Limb (tissue), 2 donors: ENCODE results near the gene AMDHD1.

Experiments used
- DNase-seq, 2 donors: peaks; one replicate each; pipeline ENCODE4 v3.0.0-alpha.2; 2016; ENCODE audit errors: extremely low spot score in 2 of 2

Gene AMDHD1

DNA sequence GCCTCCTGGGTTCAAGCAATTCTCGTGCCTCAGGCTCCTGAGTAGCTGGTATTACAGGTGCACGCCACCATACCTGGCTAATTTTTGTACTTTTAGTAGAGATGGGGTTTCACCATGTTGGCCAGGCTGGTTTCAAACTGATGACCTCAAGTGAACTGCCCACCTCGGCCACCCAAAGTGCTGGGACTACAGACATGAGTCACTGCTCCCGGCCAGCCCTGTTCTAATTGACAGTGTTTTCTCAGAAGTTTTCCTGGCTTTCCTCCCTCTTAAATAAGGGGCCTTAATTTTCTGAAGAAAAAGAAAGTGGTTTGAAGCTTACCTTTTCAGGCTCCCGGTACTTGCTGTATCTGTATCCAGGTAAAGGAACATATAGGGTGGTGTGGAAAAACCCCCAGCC is 51.3 kb downstream of the AMDHD1 start:
- no peak for DNase-seq

DNA sequence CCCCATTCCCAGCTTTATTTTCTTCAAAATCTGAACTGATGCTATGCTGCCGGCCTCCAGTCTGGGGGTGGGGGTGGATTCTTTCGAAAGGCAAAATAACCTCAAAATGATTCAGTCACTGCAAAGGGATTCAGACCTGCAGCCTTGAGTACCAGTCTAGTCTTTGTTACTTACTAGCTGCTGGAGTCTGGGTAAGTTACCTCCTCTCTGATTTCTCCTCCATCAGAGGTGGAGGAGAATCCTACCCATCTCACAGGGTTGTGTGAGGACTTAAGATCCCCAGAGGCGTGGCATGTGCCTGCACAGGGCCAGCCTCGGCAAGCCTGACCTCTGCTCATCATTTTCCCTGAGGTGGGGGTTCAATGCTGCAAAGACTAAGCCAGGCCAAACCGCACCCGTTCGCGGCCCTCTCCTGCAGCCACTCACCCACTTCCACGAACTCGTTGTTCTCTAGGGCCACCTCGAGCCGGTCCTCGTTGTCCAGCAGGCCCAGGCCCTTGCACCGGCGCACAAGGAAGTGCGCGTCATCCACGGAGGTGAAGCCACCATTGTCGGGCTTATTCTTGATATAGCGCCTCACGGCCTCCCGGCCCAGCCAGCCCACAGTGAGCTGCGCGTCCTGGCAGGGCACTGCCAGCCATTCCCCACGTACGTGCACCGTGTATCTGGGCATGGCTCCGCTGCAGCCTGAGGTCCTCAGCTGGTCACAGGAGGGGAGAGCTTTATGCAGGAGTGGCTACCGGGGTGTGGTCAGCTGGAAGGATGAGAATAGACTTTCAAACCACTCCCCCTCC is 52.3 kb downstream of the AMDHD1 start:
- no peak for DNase-seq

DNA sequence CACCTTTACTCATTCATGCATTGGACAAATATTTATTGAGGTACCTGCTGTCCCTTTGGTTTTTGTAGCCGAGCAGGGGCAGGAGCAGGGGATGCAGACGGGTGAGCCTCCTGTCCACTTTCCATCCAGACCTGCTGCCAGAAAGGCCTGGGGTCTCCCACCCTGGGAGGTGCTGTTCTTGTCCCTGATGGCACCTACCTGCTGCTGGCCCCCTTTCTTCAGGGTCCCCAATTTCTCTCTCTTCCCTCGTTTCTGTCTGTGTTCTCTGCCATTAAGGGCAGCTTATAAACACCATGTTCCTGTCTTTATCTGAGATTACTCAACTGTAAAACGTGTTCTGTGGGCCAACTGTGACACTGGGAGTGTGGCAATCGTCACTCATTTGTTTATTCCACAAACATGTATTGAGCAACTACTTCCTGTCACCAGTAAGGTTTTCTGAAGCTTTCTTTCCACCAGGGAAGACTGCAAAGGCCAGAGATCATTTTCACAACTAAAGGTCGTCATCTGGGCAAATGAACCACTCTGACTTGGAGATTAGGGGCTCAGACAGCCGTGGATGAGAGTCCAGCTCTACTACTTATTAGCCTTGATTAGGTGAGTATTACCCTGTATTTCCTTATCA is 53.0 kb downstream of the AMDHD1 start, which contains the start of gene HAL:
HAL (minus strand) TSS at position 311 of the 625 bp plus-strand sequence. CDS start 434 bp downstream, outside the sequence.
- no peak for DNase-seq

DNA sequence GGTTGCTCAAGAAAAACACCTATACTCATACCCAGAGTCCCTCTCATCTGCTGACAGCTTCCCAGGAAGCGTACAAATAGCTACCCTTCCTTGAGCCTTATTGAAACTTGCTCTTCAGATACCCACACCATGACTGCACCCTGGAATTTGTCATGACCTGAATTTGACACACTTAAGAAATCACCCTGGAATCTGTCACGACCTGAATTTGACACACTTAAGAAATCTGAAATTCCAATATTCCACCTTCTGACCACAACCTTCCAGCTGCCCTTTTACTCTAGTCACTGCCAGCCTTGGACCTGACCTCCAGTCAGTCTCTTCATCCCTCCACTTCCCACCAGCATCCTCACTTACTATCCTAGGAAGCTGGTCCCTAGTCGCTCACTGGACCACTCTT is 54.1 kb downstream of the AMDHD1 start:
- DNase-seq = no peak

DNA sequence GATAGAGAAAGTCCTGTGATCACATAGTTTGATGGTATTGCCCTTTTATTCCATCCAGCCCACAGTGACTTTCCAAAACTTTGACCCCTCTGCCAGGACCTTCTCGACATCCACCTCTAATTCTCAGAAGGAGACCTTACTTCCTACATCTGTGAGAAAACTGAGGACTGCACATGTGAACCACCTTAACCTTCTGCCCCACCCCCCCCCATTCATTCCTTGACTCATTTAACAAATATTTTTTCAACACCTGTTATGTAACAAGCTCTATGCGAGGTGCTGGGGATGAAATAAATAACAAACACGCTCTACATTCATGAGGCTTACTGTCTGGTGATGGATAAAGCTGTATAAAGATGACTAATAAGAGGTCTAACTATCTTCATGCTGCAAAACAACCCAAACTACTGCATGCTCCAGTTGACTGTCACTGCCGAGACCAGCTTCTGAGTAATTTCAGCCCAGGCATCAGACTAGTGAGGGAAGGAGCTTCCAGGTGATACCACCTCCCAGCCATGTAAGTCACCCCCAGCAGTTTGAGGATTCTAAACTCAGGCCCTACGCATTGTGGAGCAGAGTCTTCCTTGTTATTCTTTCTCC is 54.9 kb downstream of the AMDHD1 start:
- DNase-seq = no peak

DNA sequence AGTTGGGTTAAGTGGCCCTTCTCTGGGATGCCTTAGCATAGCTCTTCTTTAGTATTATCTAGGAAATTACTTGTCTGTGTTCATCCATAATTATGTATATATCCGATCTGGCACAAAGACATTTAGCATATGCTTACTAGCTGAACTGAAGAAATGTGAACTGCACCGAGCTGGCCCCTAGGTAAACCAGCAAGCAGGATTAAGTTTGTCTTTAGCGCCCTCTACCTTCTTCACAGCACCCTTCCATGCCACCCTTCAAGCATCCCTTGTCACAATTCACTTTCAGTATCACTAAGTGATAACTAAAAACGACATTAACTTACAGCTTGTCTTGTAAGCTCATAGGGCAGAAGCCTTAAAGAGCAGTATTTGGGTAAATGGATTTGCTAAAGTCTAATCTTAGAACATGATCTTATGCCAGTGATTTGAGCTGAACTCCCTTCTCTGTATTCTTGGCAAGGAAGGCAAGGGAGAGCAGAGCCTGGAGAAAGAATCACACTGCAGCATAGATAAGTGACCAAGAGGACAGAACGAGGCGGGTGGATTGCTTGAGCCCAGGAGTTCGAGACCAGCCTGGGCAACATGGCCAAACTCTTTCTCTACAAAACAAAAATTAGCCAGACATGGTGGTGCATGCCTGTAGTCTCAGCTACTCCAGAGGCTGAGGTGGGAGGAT is 55.6 kb downstream of the AMDHD1 start:
- peak in 1 of 2 donors; percentile 67 for DNase-seq

DNA sequence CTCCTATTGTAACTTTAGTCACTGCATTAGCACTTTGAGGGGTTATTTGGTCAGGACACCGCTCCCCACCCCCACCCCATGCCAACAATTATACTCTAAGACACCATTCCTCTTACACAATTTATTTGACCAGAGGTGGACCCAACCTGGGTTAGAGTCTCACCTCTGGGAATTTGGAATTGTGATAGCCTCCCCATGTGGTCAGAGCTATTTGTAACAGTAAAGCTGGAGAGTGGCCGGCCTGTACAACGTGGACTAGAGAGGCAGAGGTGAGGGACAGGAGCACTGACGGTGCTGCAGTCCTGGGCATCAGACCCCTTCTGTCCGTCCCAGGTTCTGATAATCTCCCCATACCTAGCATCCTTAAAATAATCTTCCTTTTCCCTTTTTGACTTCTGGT is 56.4 kb downstream of the AMDHD1 start:
- DNase-seq = no peak

DNA sequence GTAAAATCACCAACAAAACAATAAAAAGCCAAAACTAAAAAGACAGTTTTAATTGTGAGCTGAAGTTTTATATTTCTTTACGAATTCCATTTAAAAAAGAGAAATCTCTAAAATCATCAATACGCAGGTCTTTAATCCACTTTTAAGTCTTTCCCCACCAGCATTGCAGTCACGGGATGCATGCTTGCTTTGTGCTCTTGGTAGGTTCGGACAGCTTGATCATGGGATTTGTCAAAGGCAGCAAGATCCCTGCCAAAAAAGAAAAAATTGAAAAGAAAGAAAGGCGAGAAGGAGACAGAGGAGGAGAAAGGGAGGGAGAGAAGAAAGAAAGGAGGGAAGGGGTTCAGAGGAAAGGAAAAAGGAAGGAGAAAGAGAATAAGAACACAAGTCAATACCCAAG is 57.7 kb downstream of the AMDHD1 start:
- no peak for DNase-seq

DNA sequence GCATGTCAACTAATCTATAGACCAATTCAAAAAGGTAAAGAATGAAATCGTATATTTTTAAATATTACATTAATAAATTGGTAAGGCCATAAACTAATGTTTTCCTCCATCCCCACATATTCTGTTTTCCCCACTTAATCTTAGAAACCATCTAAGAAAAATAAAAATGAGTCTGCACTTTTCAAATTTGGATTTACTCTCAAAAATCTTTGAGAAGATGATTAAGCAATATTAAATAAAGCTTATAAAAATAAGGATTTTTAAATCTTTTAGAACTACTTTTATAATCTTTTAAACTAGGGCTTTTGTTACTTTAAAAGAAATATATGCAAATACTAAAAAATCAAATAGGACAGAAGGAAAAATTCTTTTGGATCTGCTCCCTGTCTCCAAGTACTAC is 63.6 kb downstream of the AMDHD1 start:
- DNase-seq = no peak

DNA sequence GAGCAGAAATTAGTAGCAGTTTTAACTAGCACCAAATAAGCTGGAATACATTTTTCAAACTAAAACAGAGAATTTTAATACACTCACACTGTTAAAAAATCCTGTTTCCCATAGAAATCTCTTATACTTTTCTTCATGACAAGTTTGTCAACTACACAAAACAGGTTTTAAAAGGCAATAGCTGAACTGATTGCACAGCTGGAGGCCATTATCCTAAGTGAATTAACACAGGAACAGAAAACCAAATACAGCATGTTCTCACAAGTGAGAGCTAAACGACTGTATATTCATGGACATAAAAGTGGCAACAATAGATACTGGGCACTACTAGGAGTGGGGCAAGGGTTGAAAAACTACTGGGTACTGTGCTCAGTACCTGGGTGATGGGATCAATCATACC is 64.6 kb downstream of the AMDHD1 start:
- no peak for DNase-seq

DNA sequence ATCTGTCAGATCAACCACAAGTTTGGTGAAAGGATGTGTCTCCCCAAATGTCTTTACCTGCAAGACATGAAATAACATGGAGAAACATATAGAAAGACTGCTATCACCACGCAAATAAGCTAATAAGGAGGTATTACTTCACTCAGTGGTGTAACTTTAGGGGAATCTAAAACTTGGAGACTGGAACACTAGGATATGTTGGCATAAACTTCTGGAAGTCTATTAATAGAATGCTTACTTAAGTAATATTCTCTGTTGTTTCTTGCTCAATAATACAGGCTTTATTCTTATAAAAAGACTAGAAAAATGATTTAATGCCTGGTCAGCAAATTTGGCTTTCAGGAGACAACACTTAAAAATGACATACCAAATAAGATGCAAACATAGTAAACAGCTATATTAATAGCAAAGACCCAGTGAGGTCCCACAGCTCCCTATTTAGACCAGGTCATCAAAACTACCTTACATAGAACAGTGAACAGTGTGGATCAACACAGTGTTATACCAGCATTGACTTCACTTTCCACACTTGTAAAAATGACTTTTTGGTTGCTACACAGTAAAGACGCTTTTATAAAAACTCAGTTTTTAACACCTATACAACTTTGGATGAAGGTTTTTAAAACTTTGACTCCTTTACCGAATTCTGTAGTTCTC is 71.9 kb downstream of the AMDHD1 start:
- no peak for DNase-seq

DNA sequence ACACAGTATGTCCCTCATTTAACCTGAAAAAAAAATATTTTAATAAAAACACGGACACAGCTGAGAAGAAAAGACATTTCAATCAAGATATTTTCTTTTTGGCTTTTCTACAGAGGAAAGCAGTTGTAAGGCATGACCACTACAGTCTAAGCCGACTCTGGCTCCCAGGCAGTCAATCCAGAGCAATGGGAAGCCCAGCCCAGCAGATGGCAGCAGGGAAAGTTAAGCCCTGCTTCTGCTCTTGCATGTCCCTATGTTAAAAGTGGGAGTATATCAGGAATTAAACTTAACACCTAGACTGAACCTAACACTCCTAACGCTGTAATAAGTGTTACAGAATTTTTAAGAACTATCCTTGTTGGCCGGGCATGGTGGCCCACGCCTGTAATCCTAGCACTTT is 72.5 kb downstream of the AMDHD1 start:
- peak in 1 of 2 donors; percentile 52 for DNase-seq
